Epithelial cell of proximal tubule (primary cell): ENCODE measurements around the gene FSIP1. TPM values are rescaled to one million over a fixed set of nuclear protein-coding genes. Genes with fewer than 3 reads are reported as not detected.

Source experiments
- DNase-seq: peaks from one replicate; pipeline ENCODE4 v3.0.0-alpha.2; 2011; ENCODE audit warnings: low read depth
- H3K4me3 ChIP-seq: 2 replicates; pipeline ENCODE4 v1.5.1; 2011; ENCODE audit warnings: low read depth, mild to moderate bottlenecking, low read length
- total RNA-seq: library from RNA; depleted of rRNA; stranded (reverse); fragments of >200 nt; gene quantifications from 2 replicates; pipeline ENCODE4 v1.2.3, GENCODE V29; 2015
- TF ChIP-seq, protein P1 (sequence below): conservative IDR thresholded peaks from 2 replicates; pipeline ENCODE4 v1.5.1; 2012; ENCODE audit warnings: low read depth, mild to moderate bottlenecking, low read length

The FSIP1 gene
- total RNA-seq, 1 donor from 2014 or later = 1.3 TPM

GRCh38 chr15:39651295-39651694 lies 131.3 kb downstream of the FSIP1 start:
- TF ChIP-seq, protein P1, sequence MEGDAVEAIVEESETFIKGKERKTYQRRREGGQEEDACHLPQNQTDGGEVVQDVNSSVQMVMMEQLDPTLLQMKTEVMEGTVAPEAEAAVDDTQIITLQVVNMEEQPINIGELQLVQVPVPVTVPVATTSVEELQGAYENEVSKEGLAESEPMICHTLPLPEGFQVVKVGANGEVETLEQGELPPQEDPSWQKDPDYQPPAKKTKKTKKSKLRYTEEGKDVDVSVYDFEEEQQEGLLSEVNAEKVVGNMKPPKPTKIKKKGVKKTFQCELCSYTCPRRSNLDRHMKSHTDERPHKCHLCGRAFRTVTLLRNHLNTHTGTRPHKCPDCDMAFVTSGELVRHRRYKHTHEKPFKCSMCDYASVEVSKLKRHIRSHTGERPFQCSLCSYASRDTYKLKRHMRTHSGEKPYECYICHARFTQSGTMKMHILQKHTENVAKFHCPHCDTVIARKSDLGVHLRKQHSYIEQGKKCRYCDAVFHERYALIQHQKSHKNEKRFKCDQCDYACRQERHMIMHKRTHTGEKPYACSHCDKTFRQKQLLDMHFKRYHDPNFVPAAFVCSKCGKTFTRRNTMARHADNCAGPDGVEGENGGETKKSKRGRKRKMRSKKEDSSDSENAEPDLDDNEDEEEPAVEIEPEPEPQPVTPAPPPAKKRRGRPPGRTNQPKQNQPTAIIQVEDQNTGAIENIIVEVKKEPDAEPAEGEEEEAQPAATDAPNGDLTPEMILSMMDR = no peak

GRCh38 chr15:39649757-39650156 lies 132.9 kb downstream of the FSIP1 start:
- no peak for DNase-seq
- TF ChIP-seq, protein P1 = no peak
- H3K4me3 ChIP-seq = no peak overlapping the region

More at GRCh38 chr15:39651295-39651694, 131.3 kb downstream of the FSIP1 start:
- H3K4me3 ChIP-seq = no peak overlapping the region
- DNase-seq = no peak

GRCh38 chr15:39646425-39646824 lies 136.2 kb downstream of the FSIP1 start:
- no peak for DNase-seq
- no peak overlapping the region for H3K4me3 ChIP-seq
- TF ChIP-seq, protein P1 = no peak

DNA sequence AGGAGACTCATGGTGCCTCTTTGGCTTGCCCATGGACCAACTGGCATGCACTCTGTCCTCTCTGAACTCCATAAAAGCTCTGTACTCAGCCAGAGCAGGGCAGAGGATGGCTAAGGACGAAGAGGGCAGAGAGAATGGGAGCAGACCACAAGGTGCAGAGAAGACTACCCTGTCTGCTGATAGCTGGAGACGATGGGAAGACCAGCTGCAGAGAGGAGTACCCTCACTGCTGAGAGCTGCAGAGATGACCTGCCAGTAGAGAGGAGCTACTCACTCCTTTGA lies 136.7 kb downstream of the FSIP1 start:
- TF ChIP-seq, protein P1 = no peak
- H3K4me3 ChIP-seq = no peak overlapping the region
- DNase-seq = no peak

DNA sequence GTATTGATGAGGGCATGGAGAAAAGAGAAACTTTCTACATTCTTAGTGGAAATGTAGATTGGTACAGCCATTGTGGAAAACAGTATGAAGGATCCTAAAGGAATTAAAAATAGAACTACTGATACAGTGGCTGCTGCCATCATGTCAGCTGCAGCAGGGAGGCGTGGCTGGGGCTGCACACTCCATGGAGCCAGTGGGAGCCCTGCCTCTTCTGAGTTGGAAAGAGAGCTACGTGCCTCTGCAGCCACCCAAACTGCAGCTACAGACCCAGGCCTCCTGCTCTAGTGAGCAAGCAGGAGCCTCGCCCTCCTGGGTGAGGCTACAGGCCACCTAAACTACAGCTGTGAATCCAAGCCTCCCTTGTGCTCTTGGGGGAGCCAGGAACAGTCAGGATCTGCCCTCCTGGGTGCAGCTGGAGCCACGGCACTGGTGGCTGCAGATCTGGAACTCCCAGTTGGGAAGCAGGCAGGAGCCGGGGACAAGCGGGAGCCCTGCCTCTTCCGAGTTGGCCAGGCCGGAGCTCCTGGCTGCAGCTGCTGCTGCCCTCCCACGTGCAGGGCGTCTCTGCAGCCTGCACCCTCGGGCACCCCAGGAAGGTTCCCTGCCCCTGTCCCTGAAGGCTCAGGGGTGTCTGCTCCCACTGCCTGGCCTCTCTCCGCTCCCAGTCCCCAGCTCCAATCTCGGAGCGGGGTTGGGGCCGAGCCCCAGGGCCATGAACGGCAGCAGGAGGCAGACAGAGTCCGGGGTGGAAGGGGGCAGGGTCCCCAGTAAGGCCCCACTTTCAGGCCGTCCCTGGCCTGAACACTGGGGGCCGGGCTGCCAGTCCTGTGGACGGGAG lies 137.3 kb downstream of the FSIP1 start:
- no peak overlapping the region for H3K4me3 ChIP-seq
- TF ChIP-seq, protein P1 = no peak
- no peak for DNase-seq

DNA sequence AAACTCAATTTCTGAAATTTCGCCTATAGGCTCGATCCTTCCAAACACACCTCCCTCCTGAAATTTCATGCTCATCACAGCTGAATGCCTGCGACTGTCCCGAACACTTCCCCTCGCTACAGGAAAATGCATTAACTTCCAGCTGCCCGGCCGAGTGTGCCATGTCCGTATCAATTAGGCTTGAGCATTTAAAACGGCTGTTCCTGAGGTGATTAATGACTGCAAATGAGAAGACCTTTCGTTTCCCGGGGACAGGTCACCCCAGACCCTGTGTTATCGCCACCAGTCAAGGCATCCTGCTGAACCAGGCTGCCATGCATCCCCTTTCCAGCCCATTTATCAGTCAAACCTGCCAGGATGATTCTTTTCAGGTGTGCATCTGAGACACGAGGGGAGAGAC lies 138.5 kb downstream of the FSIP1 start:
- H3K4me3 ChIP-seq = no peak overlapping the region
- no peak for DNase-seq
- TF ChIP-seq, protein P1 = no peak

DNA sequence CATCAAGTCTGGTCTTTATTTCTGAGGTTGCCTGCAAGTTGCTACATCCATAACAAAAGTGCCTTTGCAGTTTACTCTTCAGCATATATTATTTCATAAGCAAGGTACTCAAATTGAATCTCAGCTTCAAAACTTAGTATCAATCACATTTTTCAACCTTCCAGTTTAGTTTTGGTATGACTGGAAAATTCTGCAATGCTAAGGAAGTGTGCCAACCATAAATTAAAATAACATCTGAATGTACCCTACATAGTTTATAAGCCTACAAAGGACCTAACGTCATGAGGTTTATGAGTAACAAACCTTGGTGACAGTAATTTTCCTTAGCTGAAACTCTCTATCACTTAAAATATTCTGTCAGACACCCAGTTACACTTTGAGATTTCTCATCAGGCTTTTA lies 138.9 kb downstream of the FSIP1 start:
- no peak for DNase-seq
- no peak overlapping the region for H3K4me3 ChIP-seq
- TF ChIP-seq, protein P1 = no peak
